Activated T-cell treated with anti-CD3 and anti-CD28 coated beads, Interleukin-2, amount 50 U/mL, for 72 hours (primary cell): ENCODE results near the gene SYNE1. TPM values are rescaled to one million over a fixed set of nuclear protein-coding genes. Genes with fewer than 3 reads are reported as not detected.

Experiments used
- ATAC-seq, 2 donors: fragments of 150-1000 bp; cut with Tn5 transposase; replicated peaks in 1 of 2; 2 replicates each; pipeline ENCODE4 v1.10.0; 2021; ENCODE audit warnings: moderate library complexity in 2 of 2, mild to moderate bottlenecking in 1 of 2
- DNase-seq, 2 donors: peaks; one replicate each; pipeline ENCODE4 v3.0.0; 2021 to 2022; ENCODE audit warnings: mixed read lengths in 1 of 2
- H3K27ac Mint-ChIP-seq: one replicate; pipeline ENCODE4 v1.8.0; 2022; ENCODE audit warnings: mild to moderate bottlenecking, moderate library complexity, mixed read lengths
- H3K27me3 Mint-ChIP-seq: one replicate; pipeline ENCODE4 v1.8.0; 2022; ENCODE audit warnings: low read depth, mixed read lengths
- H3K36me3 Mint-ChIP-seq, 2 donors: one replicate each; pipeline ENCODE4 v1.8.0; 2022; ENCODE audit warnings: mixed read lengths in 2 of 2, mild to moderate bottlenecking in 1 of 2; ENCODE audit not compliant: insufficient read depth in 2 of 2
- H3K4me1 Mint-ChIP-seq: one replicate; pipeline ENCODE4 v1.8.0; 2022; ENCODE audit warnings: low read depth, mixed read lengths
- H3K4me3 Mint-ChIP-seq, 2 donors: one replicate each; pipeline ENCODE4 v1.8.0; 2022; ENCODE audit warnings: mild to moderate bottlenecking in 2 of 2, mixed read lengths in 2 of 2, moderate library complexity in 2 of 2
- H3K9me3 Mint-ChIP-seq, 2 donors: one replicate each; pipeline ENCODE4 v1.8.0; 2022; ENCODE audit warnings: mixed read lengths in 2 of 2
- total RNA-seq, 2 donors: library from RNA; stranded (reverse); gene quantifications; one replicate each; pipeline ENCODE4 v1.2.3, GENCODE V29; 2022

Gene SYNE1
- total RNA-seq, 2 donors from 2014 or later: 34.5 to 38.9 TPM

- no peak overlapping the region for H3K27ac Mint-ChIP-seq
- H3K9me3 Mint-ChIP-seq: peaks cover 4 to 12% of the 10 kb centered on the region in 2 donors
- DNase-seq: no peak
- no peaks in the 10 kb centered on the region for H3K27me3 Mint-ChIP-seq
- ATAC-seq: no peak
- H3K36me3 Mint-ChIP-seq: peaks cover 14 to 32% of the 10 kb centered on the region in 2 donors
- H3K4me1 Mint-ChIP-seq: peaks cover 6% of the 10 kb centered on the region
- no peak overlapping the region for H3K4me3 Mint-ChIP-seq
Measured at GRCh38 chr6:152220786-152221185, 416.4 kb downstream of the SYNE1 start.

- Mint-ChIP-seq H3K36me3 (peaks cover 14 to 26% of the 10 kb centered on the region in 2 donors), H3K27ac (no peak overlapping the region), H3K4me1 (no peaks in the 10 kb centered on the region), H3K27me3 (no peaks in the 10 kb centered on the region), H3K9me3 (peaks cover 4 to 12% of the 10 kb centered on the region in 2 donors), H3K4me3 (no peak overlapping the region)
- DNase-seq: no peak
- ATAC-seq: no peak
Measured at GRCh38 chr6:152218887-152219286, 418.3 kb downstream of the SYNE1 start.

- no peaks in the 10 kb centered on the region for H3K27me3 Mint-ChIP-seq
- ATAC-seq: no peak
- no peak overlapping the region for H3K4me3 Mint-ChIP-seq
- peaks cover 2 to 3% of the 10 kb centered on the region in 2 donors for H3K36me3 Mint-ChIP-seq
- H3K4me1 Mint-ChIP-seq: no peaks in the 10 kb centered on the region
- DNase-seq: no peak
- no peak overlapping the region for H3K27ac Mint-ChIP-seq
- no peaks in the 10 kb centered on the region for H3K9me3 Mint-ChIP-seq
Measured at GRCh38 chr6:152212437-152212836, 424.7 kb downstream of the SYNE1 start.

GRCh38 chr6:152209211-152209610 is 428.0 kb downstream of the SYNE1 start:
- Mint-ChIP-seq H3K27me3 (no peaks in the 10 kb centered on the region), H3K9me3 (no peaks in the 10 kb centered on the region), H3K4me3 (no peak overlapping the region), H3K36me3 (peaks cover 6 to 10% of the 10 kb centered on the region in 2 donors), H3K4me1 (no peaks in the 10 kb centered on the region), H3K27ac (no peak overlapping the region)
- ATAC-seq (no peak), DNase-seq (no peak)

GRCh38 chr6:152207915-152208714 is 429.0 kb downstream of the SYNE1 start:
- no peaks in the 10 kb centered on the region for H3K27me3 Mint-ChIP-seq
- H3K9me3 Mint-ChIP-seq: no peaks in the 10 kb centered on the region
- no peak for DNase-seq
- no peak overlapping the region for H3K27ac Mint-ChIP-seq
- peaks cover 6 to 10% of the 10 kb centered on the region in 2 donors for H3K36me3 Mint-ChIP-seq
- H3K4me3 Mint-ChIP-seq: no peak overlapping the region
- H3K4me1 Mint-ChIP-seq: no peaks in the 10 kb centered on the region
- no peak for ATAC-seq

GRCh38 chr6:152206072-152206818 is 430.9 kb downstream of the SYNE1 start:
- no peak overlapping the region for H3K4me3 Mint-ChIP-seq
- H3K4me1 Mint-ChIP-seq: no peaks in the 10 kb centered on the region
- no peaks in the 10 kb centered on the region for H3K9me3 Mint-ChIP-seq
- DNase-seq (peak; percentile 46 to 49), ATAC-seq (no peak)
- no peak overlapping the region for H3K27ac Mint-ChIP-seq
- peaks cover 4 to 10% of the 10 kb centered on the region in 2 donors for H3K36me3 Mint-ChIP-seq
- no peaks in the 10 kb centered on the region for H3K27me3 Mint-ChIP-seq

GRCh38 chr6:152204591-152204990 is 432.6 kb downstream of the SYNE1 start:
- no peak overlapping the region for H3K4me3 Mint-ChIP-seq
- H3K9me3 Mint-ChIP-seq: no peaks in the 10 kb centered on the region
- ATAC-seq: no peak
- DNase-seq: no peak
- H3K27me3 Mint-ChIP-seq: no peaks in the 10 kb centered on the region
- H3K4me1 Mint-ChIP-seq: no peaks in the 10 kb centered on the region
- H3K27ac Mint-ChIP-seq: no peak overlapping the region
- peaks cover 4 to 12% of the 10 kb centered on the region in 2 donors for H3K36me3 Mint-ChIP-seq

- ATAC-seq (no peak), DNase-seq (no peak)
- Mint-ChIP-seq H3K36me3 (peaks cover 7% of the 10 kb centered on the region in 2 donors), H3K27me3 (no peaks in the 10 kb centered on the region), H3K9me3 (no peaks in the 10 kb centered on the region), H3K4me3 (no peak overlapping the region), H3K4me1 (peaks cover 14% of the 10 kb centered on the region), H3K27ac (no peak overlapping the region)
Measured at GRCh38 chr6:152201120-152201519, 436.0 kb downstream of the SYNE1 start.

GRCh38 chr6:152195896-152196295 is 441.3 kb downstream of the SYNE1 start:
- Mint-ChIP-seq H3K36me3 (peaks cover 16 to 29% of the 10 kb centered on the region in 2 donors), H3K27ac (no peak overlapping the region), H3K27me3 (no peaks in the 10 kb centered on the region), H3K9me3 (peaks cover 8 to 11% of the 10 kb centered on the region in 2 donors), H3K4me3 (no peak overlapping the region), H3K4me1 (peaks cover 14% of the 10 kb centered on the region)
- no peak for DNase-seq
- ATAC-seq: no peak

- Mint-ChIP-seq H3K9me3 (peaks cover 9 to 14% of the 10 kb centered on the region in 2 donors), H3K4me1 (peaks cover 58% of the 10 kb centered on the region), H3K27me3 (no peaks in the 10 kb centered on the region), H3K27ac (peak overlapping the region; percentile 20), H3K36me3 (peaks cover 7 to 27% of the 10 kb centered on the region in 2 donors), H3K4me3 (no peak overlapping the region)
- ATAC-seq (peak; percentile 48 to 55), DNase-seq (no peak)
Measured at GRCh38 chr6:152189736-152190135, 447.4 kb downstream of the SYNE1 start.

GRCh38 chr6:152188011-152188410 is 449.2 kb downstream of the SYNE1 start:
- H3K36me3 Mint-ChIP-seq: peaks cover 7 to 19% of the 10 kb centered on the region in 2 donors
- DNase-seq (no peak), ATAC-seq (no peak)
- H3K27me3 Mint-ChIP-seq: no peaks in the 10 kb centered on the region
- peaks cover 5 to 10% of the 10 kb centered on the region in 2 donors for H3K9me3 Mint-ChIP-seq
- H3K4me3 Mint-ChIP-seq: no peak overlapping the region
- H3K27ac Mint-ChIP-seq: peak overlapping the region; percentile 7
- peaks cover 74% of the 10 kb centered on the region for H3K4me1 Mint-ChIP-seq

- DNase-seq (no peak), ATAC-seq (no peak)
- Mint-ChIP-seq H3K4me1 (peaks cover 86% of the 10 kb centered on the region), H3K4me3 (peak overlapping the region; percentile 73 to 86), H3K9me3 (peaks cover 5 to 6% of the 10 kb centered on the region in 2 donors), H3K27ac (peak overlapping the region; percentile 83), H3K36me3 (peaks cover 5 to 15% of the 10 kb centered on the region in 2 donors), H3K27me3 (no peaks in the 10 kb centered on the region)
Measured at GRCh38 chr6:152186840-152187239, 450.3 kb downstream of the SYNE1 start.

GRCh38 chr6:152184917-152185574 is 452.1 kb downstream of the SYNE1 start:
- peak overlapping the region; percentile 89 for H3K27ac Mint-ChIP-seq
- peaks cover 0 to 13% of the 10 kb centered on the region in 2 donors for H3K36me3 Mint-ChIP-seq
- peak; percentile 78 to 84 for ATAC-seq
- no peaks in the 10 kb centered on the region for H3K9me3 Mint-ChIP-seq
- no peaks in the 10 kb centered on the region for H3K27me3 Mint-ChIP-seq
- peaks cover 95% of the 10 kb centered on the region for H3K4me1 Mint-ChIP-seq
- DNase-seq: peak in 1 of 2 donors; percentile 25
- peak overlapping the region; percentile 86 to 88 for H3K4me3 Mint-ChIP-seq
